Kidney epithelial cell (primary cell): ENCODE measurements around the gene GPRC5D. TPM values are rescaled to one million over a fixed set of nuclear protein-coding genes. Genes with fewer than 3 reads are reported as not detected.

ENCODE experiments used
- DNase-seq: peaks from one replicate; pipeline ENCODE4 v3.0.0-alpha.2; 2010; ENCODE audit warnings: low read depth
- H3K27me3 ChIP-seq: 2 replicates; pipeline ENCODE4 v1.6.0; 2011; ENCODE audit warnings: low read length; ENCODE audit not compliant: control insufficient read depth, insufficient read depth
- H3K36me3 ChIP-seq: 2 replicates; pipeline ENCODE4 v1.5.1; 2011; ENCODE audit warnings: low read length; ENCODE audit not compliant: control insufficient read depth, insufficient read depth
- H3K4me3 ChIP-seq: 2 replicates; pipeline ENCODE4 v1.5.1; 2011; ENCODE audit warnings: low read depth, mild to moderate bottlenecking, control low read depth, low read length
- total RNA-seq: library from RNA; depleted of rRNA; stranded (reverse); fragments of >200 nt; gene quantifications from 2 replicates; pipeline ENCODE4 v1.2.3, GENCODE V29; 2015
- TF ChIP-seq, protein P1 (sequence below): IDR thresholded peaks from 2 replicates; pipeline ENCODE4 v1.5.1; 2011; ENCODE audit warnings: mild to moderate bottlenecking, moderate library complexity, low read length, control low read depth, inconsistent platforms; ENCODE audit not compliant: insufficient read depth, poor library complexity, severe bottlenecking

Gene GPRC5D
- total RNA-seq, 1 donor from 2014 or later, result not detected

DNA sequence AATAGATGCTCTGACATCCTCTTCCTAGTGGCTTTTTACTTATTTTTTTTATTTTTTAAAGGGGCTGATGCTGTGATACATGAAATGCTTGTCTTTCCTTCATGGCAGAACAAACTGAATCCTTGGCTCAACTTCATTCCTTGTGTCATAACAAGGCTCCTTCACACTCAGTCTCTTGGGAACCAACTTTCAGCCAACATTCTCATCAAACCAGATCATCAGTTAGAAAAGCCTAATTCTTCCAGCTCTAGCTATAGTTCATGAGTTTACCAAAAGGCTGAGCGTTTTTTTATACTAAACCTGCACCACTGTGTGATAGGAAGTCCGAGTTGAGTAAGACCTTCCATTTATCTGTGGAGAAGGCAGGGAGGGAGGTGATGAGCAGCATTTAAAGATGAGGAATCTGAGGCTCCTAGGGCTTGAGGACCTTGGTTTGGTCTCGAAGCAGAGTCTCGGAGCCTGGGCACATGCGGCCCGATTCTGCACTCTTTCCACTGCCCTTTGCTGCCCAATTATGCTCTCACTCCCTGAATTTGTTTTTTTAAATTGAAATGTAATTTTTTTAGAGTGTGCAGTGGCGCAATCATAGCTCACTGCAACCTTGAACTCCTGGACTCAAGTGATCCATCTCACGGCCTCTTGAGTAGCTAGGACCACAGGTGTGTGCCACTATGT, 8.2 kb downstream of the GPRC5D start:
- no peak for DNase-seq
- TF ChIP-seq, protein P1, sequence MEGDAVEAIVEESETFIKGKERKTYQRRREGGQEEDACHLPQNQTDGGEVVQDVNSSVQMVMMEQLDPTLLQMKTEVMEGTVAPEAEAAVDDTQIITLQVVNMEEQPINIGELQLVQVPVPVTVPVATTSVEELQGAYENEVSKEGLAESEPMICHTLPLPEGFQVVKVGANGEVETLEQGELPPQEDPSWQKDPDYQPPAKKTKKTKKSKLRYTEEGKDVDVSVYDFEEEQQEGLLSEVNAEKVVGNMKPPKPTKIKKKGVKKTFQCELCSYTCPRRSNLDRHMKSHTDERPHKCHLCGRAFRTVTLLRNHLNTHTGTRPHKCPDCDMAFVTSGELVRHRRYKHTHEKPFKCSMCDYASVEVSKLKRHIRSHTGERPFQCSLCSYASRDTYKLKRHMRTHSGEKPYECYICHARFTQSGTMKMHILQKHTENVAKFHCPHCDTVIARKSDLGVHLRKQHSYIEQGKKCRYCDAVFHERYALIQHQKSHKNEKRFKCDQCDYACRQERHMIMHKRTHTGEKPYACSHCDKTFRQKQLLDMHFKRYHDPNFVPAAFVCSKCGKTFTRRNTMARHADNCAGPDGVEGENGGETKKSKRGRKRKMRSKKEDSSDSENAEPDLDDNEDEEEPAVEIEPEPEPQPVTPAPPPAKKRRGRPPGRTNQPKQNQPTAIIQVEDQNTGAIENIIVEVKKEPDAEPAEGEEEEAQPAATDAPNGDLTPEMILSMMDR, result no peak
- H3K27me3 ChIP-seq, result no peaks in the 10 kb centered on the region
- no peaks in the 10 kb centered on the region for H3K36me3 ChIP-seq
- H3K4me3 ChIP-seq, result no peak overlapping the region

DNA sequence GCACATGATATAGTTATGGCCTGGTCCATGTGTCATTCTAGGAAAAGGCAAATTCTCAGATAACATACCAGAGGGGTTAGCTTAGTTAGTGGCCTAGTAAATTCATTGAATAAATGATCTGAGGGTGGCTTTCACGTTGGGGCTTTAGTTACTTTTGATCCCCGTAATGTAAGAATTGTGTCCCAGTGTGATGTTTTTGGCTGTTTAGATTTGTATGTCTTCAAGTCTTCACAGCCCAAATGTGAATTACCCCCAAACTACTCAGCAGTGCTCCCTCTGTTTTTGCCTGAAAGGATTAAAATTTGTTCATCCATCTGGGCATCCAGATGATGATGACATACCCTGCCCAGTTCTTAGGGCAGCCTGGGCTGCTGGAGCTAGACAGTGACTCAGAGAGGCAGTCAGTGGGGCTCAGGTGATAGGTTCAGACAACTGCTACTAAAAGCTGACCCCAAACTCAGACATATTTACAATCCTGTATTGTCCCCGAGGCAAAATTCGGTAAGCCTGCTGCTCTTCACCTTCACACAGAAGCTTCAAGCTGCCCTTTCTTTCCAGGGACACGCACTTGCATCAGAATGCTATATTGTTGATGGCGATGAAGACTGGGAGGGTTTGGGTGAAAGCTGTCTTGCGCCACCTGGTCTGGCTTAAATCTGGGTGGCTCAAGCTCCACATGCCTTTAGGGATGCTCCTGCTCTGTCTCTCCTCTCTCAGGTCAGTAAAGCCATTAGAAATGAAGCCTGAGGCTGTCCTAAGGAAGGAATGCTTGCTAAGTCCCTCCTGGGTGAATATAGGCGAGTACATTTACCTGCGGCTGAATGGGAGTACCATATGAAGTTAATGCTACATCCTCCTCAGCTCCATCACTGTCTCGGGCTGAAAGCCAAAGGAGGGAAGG, 10.3 kb downstream of the GPRC5D start:
- no peaks in the 10 kb centered on the region for H3K27me3 ChIP-seq
- H3K4me3 ChIP-seq, result no peak overlapping the region
- DNase-seq, result no peak
- TF ChIP-seq, protein P1, result no peak
- no peaks in the 10 kb centered on the region for H3K36me3 ChIP-seq

DNA sequence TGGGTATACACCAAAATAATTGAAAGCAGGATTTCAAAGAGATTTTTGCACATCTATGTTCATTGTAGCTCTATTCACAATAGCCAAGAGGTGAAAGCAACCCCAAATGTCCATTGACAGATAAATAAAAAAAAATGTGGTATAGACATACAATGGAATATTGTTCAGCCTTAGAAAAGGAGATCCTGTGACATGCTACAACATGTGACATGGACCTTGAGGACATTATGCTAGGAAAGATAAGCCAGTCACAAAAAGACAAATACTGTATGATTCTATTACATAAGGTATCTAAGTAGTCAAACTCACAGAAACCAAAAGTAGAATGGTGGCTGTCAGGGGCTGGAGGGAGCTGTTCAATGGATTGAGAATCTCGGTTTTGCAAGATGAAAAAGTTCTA, 12.1 kb downstream of the GPRC5D start:
- H3K27me3 ChIP-seq, result no peaks in the 10 kb centered on the region
- DNase-seq, result no peak
- H3K4me3 ChIP-seq, result no peak overlapping the region
- TF ChIP-seq, protein P1, result no peak
- H3K36me3 ChIP-seq, result no peaks in the 10 kb centered on the region

DNA sequence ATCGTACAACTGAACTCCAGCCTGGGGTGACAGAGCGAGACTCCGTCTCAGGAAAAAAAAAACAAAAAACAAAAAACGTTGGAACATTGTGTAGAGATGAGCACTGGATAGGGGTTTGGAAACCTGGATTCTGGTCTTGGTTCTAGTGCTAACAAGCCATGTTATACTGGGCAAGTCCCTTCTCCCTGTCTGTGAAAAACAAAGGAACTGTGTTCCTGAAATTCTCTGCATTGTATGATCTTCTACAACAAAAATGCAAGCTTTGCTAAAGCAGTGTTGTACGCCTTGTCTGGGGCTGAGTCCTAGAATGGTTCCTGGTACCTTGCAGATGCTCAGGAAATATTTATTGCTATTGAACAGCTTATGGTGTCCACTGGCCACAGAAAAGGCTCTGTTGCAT, 13.4 kb downstream of the GPRC5D start:
- TF ChIP-seq, protein P1, result no peak
- H3K4me3 ChIP-seq, result no peak overlapping the region
- H3K36me3 ChIP-seq, result no peaks in the 10 kb centered on the region
- H3K27me3 ChIP-seq, result no peaks in the 10 kb centered on the region
- no peak for DNase-seq

DNA sequence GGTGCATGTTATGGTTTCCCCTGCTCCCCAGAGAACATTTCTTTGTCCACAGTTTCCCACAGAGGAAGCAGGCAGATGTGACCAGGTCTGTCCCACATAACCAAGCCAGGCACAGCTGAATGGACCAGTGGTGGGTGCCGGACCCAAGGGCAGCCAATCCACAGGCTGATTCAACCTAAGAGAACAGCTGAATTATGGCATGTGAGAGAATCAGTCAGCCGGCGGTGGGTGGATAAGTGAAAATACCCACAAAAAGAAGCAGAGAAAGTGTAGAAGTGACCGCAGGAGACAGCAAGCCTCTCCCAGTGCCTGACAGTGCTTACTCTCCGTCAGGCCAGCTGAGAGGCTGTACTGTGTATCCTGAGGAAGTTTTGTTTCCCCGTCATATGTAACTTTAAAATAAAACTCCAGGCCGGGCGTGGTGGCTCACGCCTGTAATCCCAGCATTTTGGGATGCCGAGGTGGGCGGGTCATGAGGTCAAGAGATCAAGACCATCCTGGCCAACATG, 14.9 kb downstream of the GPRC5D start:
- TF ChIP-seq, protein P1, result no peak
- no peak for DNase-seq
- H3K27me3 ChIP-seq, result no peaks in the 10 kb centered on the region

More for the DNA sequence above, 14.9 kb downstream of the GPRC5D start:
- no peak overlapping the region for H3K4me3 ChIP-seq
- no peaks in the 10 kb centered on the region for H3K36me3 ChIP-seq
